ENCODE results near the gene PFN4.
"Not testable (repeated sequence)": the region's sequence is repeated elsewhere in the genome, so short reads cannot be mapped to it uniquely, and the experiment has no call there.

DNA sequence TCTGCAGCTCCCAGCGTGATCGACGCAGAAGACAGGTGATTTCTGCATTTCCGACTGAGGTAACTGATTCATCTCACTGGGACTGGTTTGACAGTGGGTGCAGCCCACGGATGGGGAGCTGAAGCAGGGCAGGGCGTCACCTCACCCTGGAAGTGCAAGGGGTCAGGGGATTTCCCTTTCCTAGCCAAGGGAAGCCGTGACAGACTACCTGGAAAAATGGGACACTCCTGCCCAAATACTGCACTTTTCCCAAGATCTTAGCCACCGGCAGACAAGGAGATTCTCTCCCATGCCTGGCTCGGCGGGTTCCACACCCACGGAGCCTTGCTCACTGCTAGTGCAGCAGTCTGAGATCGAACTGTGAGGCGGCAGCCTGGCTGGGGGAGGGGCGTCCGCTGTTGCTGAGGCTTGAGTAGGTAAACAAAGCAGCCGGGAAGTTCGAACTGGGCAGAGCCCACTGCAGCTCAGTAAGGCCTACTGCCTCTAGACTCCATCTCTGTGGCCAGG lies 27.9 kb downstream of the PFN4 start:
- TF ChIP-seq RAD21, RFX5 (IDR thresholded peaks at IDR 0.05; ENCODE audit: low read length): not testable (repeated sequence)
- TF ChIP-seq, protein P1, sequence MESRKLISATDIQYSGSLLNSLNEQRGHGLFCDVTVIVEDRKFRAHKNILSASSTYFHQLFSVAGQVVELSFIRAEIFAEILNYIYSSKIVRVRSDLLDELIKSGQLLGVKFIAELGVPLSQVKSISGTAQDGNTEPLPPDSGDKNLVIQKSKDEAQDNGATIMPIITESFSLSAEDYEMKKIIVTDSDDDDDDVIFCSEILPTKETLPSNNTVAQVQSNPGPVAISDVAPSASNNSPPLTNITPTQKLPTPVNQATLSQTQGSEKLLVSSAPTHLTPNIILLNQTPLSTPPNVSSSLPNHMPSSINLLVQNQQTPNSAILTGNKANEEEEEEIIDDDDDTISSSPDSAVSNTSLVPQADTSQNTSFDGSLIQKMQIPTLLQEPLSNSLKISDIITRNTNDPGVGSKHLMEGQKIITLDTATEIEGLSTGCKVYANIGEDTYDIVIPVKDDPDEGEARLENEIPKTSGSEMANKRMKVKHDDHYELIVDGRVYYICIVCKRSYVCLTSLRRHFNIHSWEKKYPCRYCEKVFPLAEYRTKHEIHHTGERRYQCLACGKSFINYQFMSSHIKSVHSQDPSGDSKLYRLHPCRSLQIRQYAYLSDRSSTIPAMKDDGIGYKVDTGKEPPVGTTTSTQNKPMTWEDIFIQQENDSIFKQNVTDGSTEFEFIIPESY (IDR thresholded peaks at IDR 0.05; ENCODE audit: borderline replicate concordance, low read depth), result not testable (repeated sequence)
- TF ChIP-seq, protein P2, sequence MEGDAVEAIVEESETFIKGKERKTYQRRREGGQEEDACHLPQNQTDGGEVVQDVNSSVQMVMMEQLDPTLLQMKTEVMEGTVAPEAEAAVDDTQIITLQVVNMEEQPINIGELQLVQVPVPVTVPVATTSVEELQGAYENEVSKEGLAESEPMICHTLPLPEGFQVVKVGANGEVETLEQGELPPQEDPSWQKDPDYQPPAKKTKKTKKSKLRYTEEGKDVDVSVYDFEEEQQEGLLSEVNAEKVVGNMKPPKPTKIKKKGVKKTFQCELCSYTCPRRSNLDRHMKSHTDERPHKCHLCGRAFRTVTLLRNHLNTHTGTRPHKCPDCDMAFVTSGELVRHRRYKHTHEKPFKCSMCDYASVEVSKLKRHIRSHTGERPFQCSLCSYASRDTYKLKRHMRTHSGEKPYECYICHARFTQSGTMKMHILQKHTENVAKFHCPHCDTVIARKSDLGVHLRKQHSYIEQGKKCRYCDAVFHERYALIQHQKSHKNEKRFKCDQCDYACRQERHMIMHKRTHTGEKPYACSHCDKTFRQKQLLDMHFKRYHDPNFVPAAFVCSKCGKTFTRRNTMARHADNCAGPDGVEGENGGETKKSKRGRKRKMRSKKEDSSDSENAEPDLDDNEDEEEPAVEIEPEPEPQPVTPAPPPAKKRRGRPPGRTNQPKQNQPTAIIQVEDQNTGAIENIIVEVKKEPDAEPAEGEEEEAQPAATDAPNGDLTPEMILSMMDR (IDR thresholded peaks at IDR 0.05), result not testable (repeated sequence)
- TF ChIP-seq, protein P3, sequence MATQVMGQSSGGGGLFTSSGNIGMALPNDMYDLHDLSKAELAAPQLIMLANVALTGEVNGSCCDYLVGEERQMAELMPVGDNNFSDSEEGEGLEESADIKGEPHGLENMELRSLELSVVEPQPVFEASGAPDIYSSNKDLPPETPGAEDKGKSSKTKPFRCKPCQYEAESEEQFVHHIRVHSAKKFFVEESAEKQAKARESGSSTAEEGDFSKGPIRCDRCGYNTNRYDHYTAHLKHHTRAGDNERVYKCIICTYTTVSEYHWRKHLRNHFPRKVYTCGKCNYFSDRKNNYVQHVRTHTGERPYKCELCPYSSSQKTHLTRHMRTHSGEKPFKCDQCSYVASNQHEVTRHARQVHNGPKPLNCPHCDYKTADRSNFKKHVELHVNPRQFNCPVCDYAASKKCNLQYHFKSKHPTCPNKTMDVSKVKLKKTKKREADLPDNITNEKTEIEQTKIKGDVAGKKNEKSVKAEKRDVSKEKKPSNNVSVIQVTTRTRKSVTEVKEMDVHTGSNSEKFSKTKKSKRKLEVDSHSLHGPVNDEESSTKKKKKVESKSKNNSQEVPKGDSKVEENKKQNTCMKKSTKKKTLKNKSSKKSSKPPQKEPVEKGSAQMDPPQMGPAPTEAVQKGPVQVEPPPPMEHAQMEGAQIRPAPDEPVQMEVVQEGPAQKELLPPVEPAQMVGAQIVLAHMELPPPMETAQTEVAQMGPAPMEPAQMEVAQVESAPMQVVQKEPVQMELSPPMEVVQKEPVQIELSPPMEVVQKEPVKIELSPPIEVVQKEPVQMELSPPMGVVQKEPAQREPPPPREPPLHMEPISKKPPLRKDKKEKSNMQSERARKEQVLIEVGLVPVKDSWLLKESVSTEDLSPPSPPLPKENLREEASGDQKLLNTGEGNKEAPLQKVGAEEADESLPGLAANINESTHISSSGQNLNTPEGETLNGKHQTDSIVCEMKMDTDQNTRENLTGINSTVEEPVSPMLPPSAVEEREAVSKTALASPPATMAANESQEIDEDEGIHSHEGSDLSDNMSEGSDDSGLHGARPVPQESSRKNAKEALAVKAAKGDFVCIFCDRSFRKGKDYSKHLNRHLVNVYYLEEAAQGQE (IDR thresholded peaks at IDR 0.05; ENCODE audit: low read depth, low read length), result not testable (repeated sequence)

Data from SK-N-SH (cell line).